ENCODE results near the gene SEMA4D. TPM values are rescaled to one million over a fixed set of nuclear protein-coding genes. Genes with fewer than 3 reads are reported as not detected.

SEMA4D gene
- total RNA-seq, 1 experiment from 2014 or later, result 48.4 TPM

DNA sequence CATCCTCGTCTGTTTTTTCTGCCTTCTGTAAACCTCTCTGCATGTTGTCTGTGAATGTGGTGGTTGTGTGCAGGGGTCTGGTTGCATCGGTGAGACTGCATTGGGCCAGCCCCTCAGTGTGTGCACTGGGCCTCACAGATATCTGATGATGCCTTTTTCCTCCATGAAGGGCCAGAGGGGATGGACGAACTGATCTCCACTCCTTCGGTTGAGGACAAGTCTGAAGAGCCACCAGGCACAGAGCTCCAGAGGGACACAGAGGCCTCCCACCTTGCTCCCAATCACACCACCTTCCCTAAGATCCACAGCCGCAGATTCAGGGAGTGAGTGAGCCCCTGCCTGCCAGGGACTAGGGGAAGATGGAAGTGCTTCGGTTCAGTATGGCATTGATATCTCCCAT is 148.3 kb downstream of the SEMA4D start:
- no peak overlapping the region for H3K27ac ChIP-seq
- H3K4me3 ChIP-seq, result no peak overlapping the region
- H3K4me2 ChIP-seq, result no peak overlapping the region
- POLR2A ChIA-PET (ENCODE audit: unreplicated experiment), result no interaction called here
- H3K79me2 ChIP-seq (ENCODE audit: low read depth), result no peaks in the 10 kb centered on the region
- intact Hi-C loops (cut with micrococcal nuclease; ENCODE audit: unreplicated experiment), result no loop called here
- H3K4me1 ChIP-seq (replicated peaks; ENCODE audit: insufficient read depth), result no peaks in the 10 kb centered on the region
- TF ChIP-seq, protein P1, sequence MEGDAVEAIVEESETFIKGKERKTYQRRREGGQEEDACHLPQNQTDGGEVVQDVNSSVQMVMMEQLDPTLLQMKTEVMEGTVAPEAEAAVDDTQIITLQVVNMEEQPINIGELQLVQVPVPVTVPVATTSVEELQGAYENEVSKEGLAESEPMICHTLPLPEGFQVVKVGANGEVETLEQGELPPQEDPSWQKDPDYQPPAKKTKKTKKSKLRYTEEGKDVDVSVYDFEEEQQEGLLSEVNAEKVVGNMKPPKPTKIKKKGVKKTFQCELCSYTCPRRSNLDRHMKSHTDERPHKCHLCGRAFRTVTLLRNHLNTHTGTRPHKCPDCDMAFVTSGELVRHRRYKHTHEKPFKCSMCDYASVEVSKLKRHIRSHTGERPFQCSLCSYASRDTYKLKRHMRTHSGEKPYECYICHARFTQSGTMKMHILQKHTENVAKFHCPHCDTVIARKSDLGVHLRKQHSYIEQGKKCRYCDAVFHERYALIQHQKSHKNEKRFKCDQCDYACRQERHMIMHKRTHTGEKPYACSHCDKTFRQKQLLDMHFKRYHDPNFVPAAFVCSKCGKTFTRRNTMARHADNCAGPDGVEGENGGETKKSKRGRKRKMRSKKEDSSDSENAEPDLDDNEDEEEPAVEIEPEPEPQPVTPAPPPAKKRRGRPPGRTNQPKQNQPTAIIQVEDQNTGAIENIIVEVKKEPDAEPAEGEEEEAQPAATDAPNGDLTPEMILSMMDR (conservative IDR thresholded peaks at IDR 0.05), result no peak
- no peak for TF ChIP-seq EZH2 (IDR thresholded peaks at IDR 0.05; ENCODE audit: low read depth)
- peaks cover 15% of the 10 kb centered on the region for H3K36me3 ChIP-seq (ENCODE audit: low read depth)
- CTCF ChIA-PET, result no interaction called here
- no peak overlapping the region for H2AFZ ChIP-seq
- no peak for DNase-seq
- H3K27me3 ChIP-seq (ENCODE audit: insufficient read depth, low read depth), result no peaks in the 10 kb centered on the region
- no TSS peak for BruUV-seq (replicated peaks)
- H3K9me3 ChIP-seq (ENCODE audit: insufficient read depth, low read depth), result no peaks in the 10 kb centered on the region
- peaks cover 3% of the 10 kb centered on the region; the same call in 1 of the 2 replicates for H4K20me1 ChIP-seq (ENCODE audit: insufficient read depth)
- no peaks in the 10 kb centered on the region for H3K9me2 ChIP-seq (ENCODE audit: insufficient read depth)
- H3F3A ChIP-seq (ENCODE audit: insufficient read depth, low read depth), result no peaks in the 10 kb centered on the region

DNA sequence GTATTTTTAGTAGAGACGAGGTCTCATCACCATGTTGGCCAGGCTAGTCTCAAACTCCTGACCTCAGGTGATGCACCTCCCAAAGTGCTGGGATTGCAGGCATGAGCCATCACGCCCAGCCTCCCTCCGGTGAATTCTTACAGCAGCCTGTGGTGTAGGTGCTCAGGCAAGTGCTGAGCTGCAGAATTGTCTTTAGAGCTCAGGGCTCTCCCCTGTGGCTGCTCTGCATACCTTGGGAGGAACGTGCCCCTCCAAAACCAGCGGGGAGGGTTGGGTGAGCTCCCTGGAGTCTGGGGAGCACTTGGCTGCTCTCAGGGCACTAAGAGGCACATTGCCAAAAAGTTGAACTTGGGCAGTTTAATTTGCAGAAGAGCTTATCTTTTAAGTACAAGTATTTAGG is 150.3 kb downstream of the SEMA4D start:
- POLR2A ChIA-PET (ENCODE audit: unreplicated experiment), result no interaction called here
- Histone ChIP-seq H4K20me1 (ENCODE audit: insufficient read depth) (no peaks in the 10 kb centered on the region), H3K4me3 (no peak overlapping the region), H3K36me3 (ENCODE audit: low read depth) (peaks cover 16% of the 10 kb centered on the region), H3K4me1 (replicated peaks; ENCODE audit: insufficient read depth) (no peaks in the 10 kb centered on the region), H3K9me3 (ENCODE audit: insufficient read depth, low read depth) (no peaks in the 10 kb centered on the region), H3K27ac (no peak overlapping the region), H3K79me2 (ENCODE audit: low read depth) (no peaks in the 10 kb centered on the region), H2AFZ (no peak overlapping the region), H3K9me2 (ENCODE audit: insufficient read depth) (no peaks in the 10 kb centered on the region), H3K4me2 (no peak overlapping the region), H3F3A (ENCODE audit: insufficient read depth, low read depth) (no peaks in the 10 kb centered on the region), H3K27me3 (ENCODE audit: insufficient read depth, low read depth) (no peaks in the 10 kb centered on the region)
- BruUV-seq (replicated peaks), result no TSS peak
- intact Hi-C loops (cut with micrococcal nuclease; ENCODE audit: unreplicated experiment), result no loop called here
- no peak for DNase-seq
- CTCF ChIA-PET, result no interaction called here
- no peak for TF ChIP-seq EZH2 (IDR thresholded peaks at IDR 0.05; ENCODE audit: low read depth)
- TF ChIP-seq, protein P1 (conservative IDR thresholded peaks at IDR 0.05), result no peak

DNA sequence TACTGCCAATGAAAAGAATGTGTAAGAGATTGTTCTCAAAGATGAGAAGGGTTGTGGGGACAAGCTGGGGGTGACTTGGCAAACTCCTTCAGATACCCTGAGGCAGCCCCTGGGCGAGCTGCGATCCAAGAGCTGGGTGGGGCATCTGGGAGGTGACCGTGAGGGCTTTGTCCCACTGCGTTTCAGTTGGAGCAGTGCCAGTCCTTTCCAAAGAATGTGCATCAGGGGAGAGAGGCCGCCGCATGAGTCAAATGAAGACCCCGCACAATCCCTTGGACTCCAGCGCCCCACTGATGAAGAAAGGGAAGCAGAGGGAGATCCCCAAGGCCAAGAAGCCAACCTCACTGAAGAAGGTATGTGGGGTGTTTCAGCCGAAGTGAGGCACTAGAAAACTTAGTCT is 151.2 kb downstream of the SEMA4D start:
- no peaks in the 10 kb centered on the region for H3K9me3 ChIP-seq (ENCODE audit: insufficient read depth, low read depth)
- no peak overlapping the region for H2AFZ ChIP-seq
- no peak overlapping the region for H3K4me2 ChIP-seq
- POLR2A ChIA-PET (ENCODE audit: unreplicated experiment), result no interaction called here
- no TSS peak for BruUV-seq (replicated peaks)
- H3F3A ChIP-seq (ENCODE audit: insufficient read depth, low read depth), result no peaks in the 10 kb centered on the region
- no peaks in the 10 kb centered on the region for H3K9me2 ChIP-seq (ENCODE audit: insufficient read depth)
- no peaks in the 10 kb centered on the region for H3K4me1 ChIP-seq (replicated peaks; ENCODE audit: insufficient read depth)
- no peak overlapping the region for H3K27ac ChIP-seq
- intact Hi-C loops (cut with micrococcal nuclease; ENCODE audit: unreplicated experiment), result no loop called here
- H3K79me2 ChIP-seq (ENCODE audit: low read depth), result no peaks in the 10 kb centered on the region
- no peaks in the 10 kb centered on the region for H3K27me3 ChIP-seq (ENCODE audit: insufficient read depth, low read depth)
- TF ChIP-seq, protein P1 (conservative IDR thresholded peaks at IDR 0.05), result no peak
- TF ChIP-seq EZH2 (IDR thresholded peaks at IDR 0.05; ENCODE audit: low read depth), result no peak
- CTCF ChIA-PET, result no interaction called here
- DNase-seq, result no peak
- no peaks in the 10 kb centered on the region for H4K20me1 ChIP-seq (ENCODE audit: insufficient read depth)
- H3K36me3 ChIP-seq (ENCODE audit: low read depth), result peaks cover 25% of the 10 kb centered on the region
- H3K4me3 ChIP-seq, result no peak overlapping the region

All from PC-9 (cell line).